ENCODE data around the gene RGL1. TPM values are rescaled to one million over a fixed set of nuclear protein-coding genes. Genes with fewer than 3 reads are reported as not detected.
A peak's percentile ranks its signal among the peaks of the same experiment; 100 is the strongest.

The RGL1 gene
- total and polyA plus RNA-seq, 2 donors (not counting 3 experiments of a cell fraction or from before 2014, with no cell fraction given): 19.8 to 35.3 TPM

DNA sequence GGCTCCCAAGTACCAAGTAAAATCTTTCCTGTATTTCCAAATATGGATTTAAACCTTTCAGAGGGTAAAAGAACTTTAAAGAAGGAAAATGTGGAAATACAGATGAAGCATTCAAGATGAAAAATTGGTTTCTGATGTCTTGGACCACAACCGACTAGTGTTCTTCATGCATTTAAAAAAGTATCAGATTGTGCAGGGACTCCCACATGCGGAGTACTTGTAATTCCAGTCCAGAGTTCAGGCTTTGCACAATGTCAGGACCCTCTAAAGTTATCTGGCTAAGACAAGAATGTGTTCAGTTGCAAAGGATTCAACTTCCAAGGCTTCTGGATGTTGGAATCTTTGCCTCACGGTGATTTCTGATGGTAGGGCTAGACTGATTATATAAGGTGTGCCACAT, 66.7 kb downstream of the RGL1 start:
- Histone ChIP-seq H4K20me1 (replicated peaks; ENCODE audit: control insufficient read depth, extremely low read depth, insufficient read depth, low read length) (no peaks in the 10 kb centered on the region), H3K27ac (ENCODE audit: insufficient read depth, low read depth, low read length) (peak overlapping the region; percentile 99), H3K36me3 (ENCODE audit: control insufficient read depth in 2 of 2, extremely low read depth in 1 of 2, insufficient read depth in 2 of 2, low read length in 2 of 2) (no peaks in the 10 kb centered on the region), H3K9ac (replicated peaks; ENCODE audit: extremely low read depth, insufficient read depth, low read length) (peak overlapping the region; percentile 55), H3K4me2 (ENCODE audit: insufficient read depth, low read length) (peak overlapping the region; percentile 89), H3K4me3 (replicated peaks in 1 of 3; ENCODE audit: insufficient read depth in 1 of 3, low read depth in 1 of 3, low read length in 3 of 3) (peak overlapping the region in 1 of 3 experiments; percentile 5), H2AFZ (ENCODE audit: low read depth, low read length) (no peak overlapping the region), H3K27me3 (ENCODE audit: control insufficient read depth in 2 of 2, insufficient read depth in 2 of 2, low read length in 2 of 2) (no peaks in the 10 kb centered on the region), H3K9me3 (replicated peaks; ENCODE audit: control insufficient read depth, insufficient read depth, low read length) (no peaks in the 10 kb centered on the region), H3K79me2 (ENCODE audit: control insufficient read depth, insufficient read depth, low read length) (peaks cover 2% of the 10 kb centered on the region), H3K9me1 (replicated peaks; ENCODE audit: control insufficient read depth, extremely low read depth, insufficient read depth, low read length) (no peaks in the 10 kb centered on the region), H3K4me1 (ENCODE audit: control insufficient read depth, extremely low read depth, insufficient read depth, low read length) (peaks cover 67% of the 10 kb centered on the region)
- TF ChIP-seq POLR2A (IDR thresholded peaks at IDR 0.05; ENCODE audit: low read depth, low read length) (no peak), MYC (IDR thresholded peaks at IDR 0.05; ENCODE audit: low read depth, low read length) (no peak), EZH2 (IDR thresholded peaks at IDR 0.05; ENCODE audit: borderline replicate concordance, low read depth, low read length, severe bottlenecking) (no peak), FOS (IDR thresholded peaks at IDR 0.05; ENCODE audit: borderline replicate concordance, insufficient read depth, low read length) (no peak), GATA2 (IDR thresholded peaks at IDR 0.05; ENCODE audit: insufficient read depth, insufficient read length, low read depth, low read length) (no peak), JUN (IDR thresholded peaks at IDR 0.05; ENCODE audit: borderline replicate concordance, insufficient read depth, insufficient read length, low read depth) (no peak), POLR2AphosphoS5 (IDR thresholded peaks at IDR 0.05; ENCODE audit: insufficient read depth, low read depth, low read length) (no peak)
- TF ChIP-seq, protein P1, sequence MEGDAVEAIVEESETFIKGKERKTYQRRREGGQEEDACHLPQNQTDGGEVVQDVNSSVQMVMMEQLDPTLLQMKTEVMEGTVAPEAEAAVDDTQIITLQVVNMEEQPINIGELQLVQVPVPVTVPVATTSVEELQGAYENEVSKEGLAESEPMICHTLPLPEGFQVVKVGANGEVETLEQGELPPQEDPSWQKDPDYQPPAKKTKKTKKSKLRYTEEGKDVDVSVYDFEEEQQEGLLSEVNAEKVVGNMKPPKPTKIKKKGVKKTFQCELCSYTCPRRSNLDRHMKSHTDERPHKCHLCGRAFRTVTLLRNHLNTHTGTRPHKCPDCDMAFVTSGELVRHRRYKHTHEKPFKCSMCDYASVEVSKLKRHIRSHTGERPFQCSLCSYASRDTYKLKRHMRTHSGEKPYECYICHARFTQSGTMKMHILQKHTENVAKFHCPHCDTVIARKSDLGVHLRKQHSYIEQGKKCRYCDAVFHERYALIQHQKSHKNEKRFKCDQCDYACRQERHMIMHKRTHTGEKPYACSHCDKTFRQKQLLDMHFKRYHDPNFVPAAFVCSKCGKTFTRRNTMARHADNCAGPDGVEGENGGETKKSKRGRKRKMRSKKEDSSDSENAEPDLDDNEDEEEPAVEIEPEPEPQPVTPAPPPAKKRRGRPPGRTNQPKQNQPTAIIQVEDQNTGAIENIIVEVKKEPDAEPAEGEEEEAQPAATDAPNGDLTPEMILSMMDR (IDR thresholded peaks at IDR 0.05; ENCODE audit: extremely low read depth in 1 of 2, insufficient read depth in 1 of 2, low read depth in 1 of 2, low read length in 2 of 2): no peak
- TF ChIP-seq, protein P2, sequence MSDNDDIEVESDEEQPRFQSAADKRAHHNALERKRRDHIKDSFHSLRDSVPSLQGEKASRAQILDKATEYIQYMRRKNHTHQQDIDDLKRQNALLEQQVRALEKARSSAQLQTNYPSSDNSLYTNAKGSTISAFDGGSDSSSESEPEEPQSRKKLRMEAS (IDR thresholded peaks at IDR 0.05; ENCODE audit: insufficient read depth, insufficient read length): no peak
- TSS peak; percentile 4 for BruUV-seq (replicated peaks)
- FAIRE-seq: no peak
- ChIA-PET POLR2A (no interaction called here), CTCF (interaction anchor here (0.8 to 1.7 kb wide), 12 partner anchors 10 to 186 kb away, joined by 3 to 8 read pairs (median 4); partner anchors contain the start of gene RGL1)
- dilution Hi-C loops (cut with MboI; ENCODE audit: extremely low pct_ligation_motif_present, low sequenced_read_pairs): no loop called here
- intact Hi-C loops (cut with micrococcal nuclease): loop anchor here (1.0 kb wide), 1 partner anchor 114 kb away; no protein-coding TSS in a partner anchor
- no peak for DNase-seq (ENCODE audit: low read depth, low spot score)

All from endothelial cell of umbilical vein (primary cell).